ENCODE results near the gene KLHL30.

Gene KLHL30

DNA sequence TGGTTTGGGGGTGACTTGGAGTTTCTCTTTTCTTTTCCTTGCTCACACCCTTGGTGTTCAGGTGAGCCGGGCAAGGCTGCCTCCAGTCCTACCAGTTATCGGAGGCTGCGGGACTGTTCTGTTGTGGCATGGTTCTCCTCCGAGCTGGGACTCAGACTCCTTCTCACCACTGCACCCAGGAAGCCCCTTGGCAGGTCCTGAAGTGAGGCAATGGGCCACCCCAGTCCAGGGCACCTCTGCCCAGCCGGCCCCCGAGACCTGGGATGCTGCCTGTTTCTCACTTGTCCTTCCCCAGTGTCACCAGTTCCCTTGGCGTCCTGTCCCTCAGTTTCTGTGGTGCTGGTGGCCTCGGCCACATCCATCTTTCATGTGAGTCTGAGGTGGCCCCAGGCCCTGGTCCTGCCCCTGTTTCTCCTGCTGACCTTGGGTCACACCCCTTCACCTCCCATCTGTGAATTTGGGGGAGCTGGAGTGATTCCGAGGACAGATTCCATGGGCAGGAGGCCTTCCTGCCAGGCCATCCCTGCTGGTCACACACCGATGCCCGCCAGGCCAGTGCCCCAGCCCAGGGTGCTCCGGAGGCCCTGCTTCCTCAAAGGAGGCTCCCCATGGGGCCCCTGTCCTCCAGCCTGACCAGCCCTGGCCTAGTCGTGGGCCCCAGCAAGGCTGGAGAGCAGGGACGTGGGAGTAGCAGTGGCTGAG, 6.6 kb upstream of the KLHL30 start:
- H3K36me3 Mint-ChIP-seq = no peaks in the 10 kb centered on the region
- no peak overlapping the region for H3K4me3 Mint-ChIP-seq
- no peaks in the 10 kb centered on the region for H3K9me3 Mint-ChIP-seq
- peaks cover 4% of the 10 kb centered on the region for H3K4me1 Mint-ChIP-seq
- H3K27me3 Mint-ChIP-seq = no peaks in the 10 kb centered on the region
- no peak overlapping the region for H3K27ac Mint-ChIP-seq
- ATAC-seq = no peak

DNA sequence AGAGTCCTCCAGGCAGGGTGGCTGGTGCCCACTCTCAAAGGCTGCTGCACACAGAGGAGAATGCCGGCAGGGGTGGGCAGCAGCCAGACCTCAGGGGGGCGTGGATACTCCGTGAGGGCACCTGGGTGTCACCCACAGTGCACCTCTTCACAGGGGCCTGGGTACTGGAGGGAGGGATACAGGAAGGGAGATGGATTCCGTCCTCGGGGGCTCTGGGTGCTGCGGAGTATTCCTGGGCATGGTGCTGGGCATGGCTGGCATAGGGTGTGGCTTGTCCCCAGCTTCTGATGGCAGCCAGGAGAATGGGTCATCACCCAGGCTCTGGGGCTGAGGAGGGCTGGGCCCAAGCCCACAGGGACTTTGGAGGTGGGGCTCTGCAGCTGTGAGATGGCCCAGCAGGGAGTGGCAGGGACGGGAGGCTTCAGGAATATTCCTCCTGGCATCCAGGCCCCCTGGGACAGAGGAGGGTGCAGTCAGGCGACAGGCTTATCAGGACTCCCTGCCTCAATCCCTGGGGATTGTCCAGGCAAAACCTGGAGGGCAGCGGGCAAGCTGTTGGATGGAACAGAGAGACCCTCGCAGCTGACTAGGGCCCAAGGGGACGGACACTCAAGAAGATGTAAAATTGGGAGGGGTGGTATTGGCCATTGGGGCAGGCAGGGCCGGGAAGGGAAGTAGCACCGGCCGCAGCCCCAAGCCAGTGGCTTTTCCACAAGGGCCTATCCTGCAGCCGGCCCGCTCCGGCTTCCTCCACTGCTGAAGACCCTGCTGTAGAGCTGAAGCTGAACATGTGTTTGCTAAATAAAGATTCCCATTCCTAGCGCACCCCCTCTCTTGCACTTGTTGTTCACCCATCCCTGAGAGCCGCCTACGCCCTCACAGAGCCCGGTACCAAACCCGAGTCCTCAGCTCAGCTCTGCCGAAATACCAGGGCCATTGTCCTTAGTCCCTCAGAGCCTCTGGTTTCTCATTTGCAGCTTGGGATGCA, 5.7 kb upstream of the KLHL30 start:
- no peak overlapping the region for H3K4me3 Mint-ChIP-seq
- H3K36me3 Mint-ChIP-seq = no peaks in the 10 kb centered on the region
- no peak for ATAC-seq
- no peaks in the 10 kb centered on the region for H3K27me3 Mint-ChIP-seq
- no peaks in the 10 kb centered on the region for H3K9me3 Mint-ChIP-seq
- peaks cover 7% of the 10 kb centered on the region for H3K4me1 Mint-ChIP-seq
- H3K27ac Mint-ChIP-seq = no peak overlapping the region

DNA sequence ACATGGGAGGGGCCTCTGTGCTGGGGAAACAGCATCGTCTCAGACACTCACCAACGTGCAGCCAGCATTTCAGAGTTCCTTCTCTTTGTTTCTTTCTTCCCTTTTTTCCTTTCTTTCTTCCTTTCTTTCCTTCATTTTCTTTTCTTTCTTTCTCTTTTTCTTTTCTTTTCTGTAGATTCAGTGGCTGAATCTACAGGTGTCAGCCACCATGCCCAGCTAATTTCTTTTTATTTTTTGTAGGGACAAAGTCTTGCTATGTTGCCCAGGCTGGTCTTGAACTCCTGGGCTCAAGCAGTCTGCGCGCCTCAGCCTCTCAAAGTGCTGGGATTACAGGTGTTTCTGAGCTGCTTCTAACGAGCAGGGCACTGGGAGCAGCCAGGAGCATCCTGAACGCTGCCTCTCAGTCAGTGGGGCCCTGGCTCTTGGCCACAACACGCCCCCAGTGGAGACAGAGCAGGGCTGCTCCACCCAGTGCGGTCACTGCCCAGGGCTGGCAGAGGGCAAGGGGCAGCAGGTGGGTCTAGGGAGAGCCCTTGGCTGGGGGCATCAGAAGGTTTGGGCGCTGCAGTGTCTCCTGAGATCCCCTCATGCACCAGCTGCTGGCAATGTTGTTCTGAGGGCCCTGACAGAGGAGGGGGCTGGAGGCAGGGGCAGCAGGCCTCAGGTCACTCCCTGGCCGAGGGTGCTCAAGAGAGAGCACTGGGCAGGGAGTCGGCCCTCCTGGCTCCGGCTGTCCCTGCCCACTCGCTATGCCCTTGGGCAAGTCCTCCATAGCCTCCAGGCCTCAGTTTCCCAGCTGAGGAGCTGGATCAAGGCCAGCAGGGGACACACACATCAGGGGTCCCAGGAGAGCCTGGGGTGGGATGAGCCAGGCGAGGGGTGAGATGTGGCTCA, 4.7 kb upstream of the KLHL30 start:
- H3K36me3 Mint-ChIP-seq = no peaks in the 10 kb centered on the region
- peaks cover 17% of the 10 kb centered on the region for H3K4me1 Mint-ChIP-seq
- no peak overlapping the region for H3K4me3 Mint-ChIP-seq
- H3K9me3 Mint-ChIP-seq = no peaks in the 10 kb centered on the region
- H3K27ac Mint-ChIP-seq = no peak overlapping the region
- ATAC-seq = no peak
- no peaks in the 10 kb centered on the region for H3K27me3 Mint-ChIP-seq

DNA sequence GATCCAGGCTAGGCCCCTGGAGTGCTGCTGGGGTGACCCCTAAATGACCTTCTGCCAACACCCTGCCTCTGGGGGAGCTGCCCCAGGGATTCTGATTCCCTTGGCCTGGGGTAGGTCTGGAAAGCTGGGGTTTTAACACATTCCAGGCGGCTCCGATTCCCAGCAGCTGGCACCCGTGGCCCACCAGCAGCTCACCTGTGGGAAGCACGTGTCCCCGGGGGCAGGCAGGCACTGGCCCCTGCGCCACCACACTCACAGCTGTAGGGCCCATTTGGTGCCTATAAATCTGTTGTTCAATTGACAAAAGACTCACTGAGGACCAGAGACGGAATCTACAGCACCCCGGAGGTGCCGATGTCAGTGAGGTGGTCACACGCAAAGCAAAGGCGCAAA, 4.1 kb upstream of the KLHL30 start:
- Mint-ChIP-seq H3K4me1 (peaks cover 22% of the 10 kb centered on the region), H3K27me3 (no peaks in the 10 kb centered on the region), H3K4me3 (no peak overlapping the region), H3K36me3 (no peaks in the 10 kb centered on the region), H3K27ac (no peak overlapping the region), H3K9me3 (no peaks in the 10 kb centered on the region)
- no peak for ATAC-seq

DNA sequence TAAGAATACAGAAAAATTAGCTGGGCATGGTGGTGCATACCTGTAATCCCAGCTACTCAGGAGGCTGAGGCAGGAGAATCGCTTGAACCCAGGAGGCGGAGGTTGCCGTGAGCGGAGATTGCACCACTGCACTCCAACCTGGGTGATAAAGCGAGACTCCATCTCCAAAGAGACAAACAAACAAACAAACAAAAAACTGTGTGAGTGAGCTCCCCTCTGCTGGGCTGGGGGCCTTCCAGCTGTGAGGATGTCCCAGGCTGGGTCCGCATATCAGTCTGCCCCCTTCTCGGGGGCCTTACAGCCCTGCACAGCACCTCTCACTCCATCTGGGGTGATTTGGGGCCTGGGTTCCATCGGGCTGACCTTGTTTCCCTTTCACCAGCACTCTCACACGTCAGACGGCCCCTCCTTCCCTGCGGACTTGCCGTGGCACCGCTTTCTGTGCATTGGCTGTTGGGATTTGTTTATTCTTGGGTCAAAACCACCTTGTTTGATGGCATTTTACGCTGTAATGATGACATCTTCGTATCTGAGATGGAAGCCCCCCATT, 2.8 kb upstream of the KLHL30 start:
- Mint-ChIP-seq H3K9me3 (no peaks in the 10 kb centered on the region), H3K36me3 (no peaks in the 10 kb centered on the region), H3K4me3 (no peak overlapping the region), H3K4me1 (peaks cover 30% of the 10 kb centered on the region), H3K27me3 (no peaks in the 10 kb centered on the region), H3K27ac (no peak overlapping the region)
- no peak for ATAC-seq

DNA sequence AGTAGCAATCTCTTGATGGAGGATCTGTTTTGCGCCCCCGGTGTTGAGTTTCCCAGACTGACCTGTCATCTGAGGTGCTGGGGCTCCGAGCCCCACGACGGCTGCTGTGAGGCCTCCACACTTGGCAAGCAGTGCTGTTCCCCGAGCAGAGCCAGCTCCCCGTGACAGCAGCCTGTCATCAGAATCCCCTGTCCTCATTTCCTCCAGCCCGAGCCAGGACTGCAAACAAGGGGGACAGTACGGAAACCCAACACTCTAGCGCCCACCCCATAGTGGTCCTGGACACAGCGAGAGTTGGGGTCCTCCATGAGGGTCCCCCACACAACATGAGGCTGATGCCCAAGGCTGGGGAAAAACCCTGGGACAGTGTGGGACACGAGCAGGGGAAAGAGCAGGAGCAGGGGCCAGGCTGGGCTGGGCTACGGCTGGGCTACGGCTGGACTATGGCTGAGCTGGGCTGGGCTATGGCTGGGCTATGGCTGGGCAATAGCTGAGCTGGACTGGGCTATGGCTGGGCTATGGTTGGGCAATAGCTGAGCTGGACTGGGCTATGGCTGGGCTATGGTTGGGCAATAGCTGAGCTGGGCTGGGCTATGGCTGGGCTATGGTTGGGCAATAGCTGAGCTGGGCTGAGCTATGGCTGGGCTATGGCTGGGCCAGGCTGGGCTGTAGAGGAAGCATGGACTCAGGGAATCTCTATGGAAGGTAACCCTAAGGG, 1.5 kb upstream of the KLHL30 start:
- H3K36me3 Mint-ChIP-seq = no peaks in the 10 kb centered on the region
- H3K27ac Mint-ChIP-seq = no peak overlapping the region
- no peak for ATAC-seq
- H3K4me3 Mint-ChIP-seq = no peak overlapping the region
- no peaks in the 10 kb centered on the region for H3K9me3 Mint-ChIP-seq
- H3K27me3 Mint-ChIP-seq = no peaks in the 10 kb centered on the region
- peaks cover 36% of the 10 kb centered on the region for H3K4me1 Mint-ChIP-seq

DNA sequence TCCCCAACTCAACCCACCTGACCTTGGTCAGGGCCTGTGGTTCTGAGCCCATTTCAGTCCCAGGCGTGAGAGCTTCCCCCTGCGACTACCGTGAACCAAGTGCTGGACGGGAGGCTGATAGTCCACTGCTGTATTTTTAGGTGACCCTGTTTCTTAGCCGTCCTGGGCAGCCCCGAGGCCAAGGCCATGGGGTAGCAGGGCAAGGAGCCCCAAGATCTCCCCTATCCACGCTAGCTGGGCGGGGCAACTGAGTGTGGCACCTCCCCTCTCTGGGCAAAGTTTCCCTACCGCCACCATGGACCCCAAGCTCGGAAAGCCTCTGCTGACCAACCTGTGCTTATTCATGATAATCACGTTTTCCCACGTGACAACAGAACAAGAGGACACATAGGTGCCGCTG, 583 bp upstream of the KLHL30 start:
- Mint-ChIP-seq H3K4me1 (peaks cover 36% of the 10 kb centered on the region), H3K27ac (no peak overlapping the region), H3K4me3 (no peak overlapping the region), H3K9me3 (no peaks in the 10 kb centered on the region), H3K36me3 (no peaks in the 10 kb centered on the region), H3K27me3 (no peaks in the 10 kb centered on the region)
- no peak for ATAC-seq

DNA sequence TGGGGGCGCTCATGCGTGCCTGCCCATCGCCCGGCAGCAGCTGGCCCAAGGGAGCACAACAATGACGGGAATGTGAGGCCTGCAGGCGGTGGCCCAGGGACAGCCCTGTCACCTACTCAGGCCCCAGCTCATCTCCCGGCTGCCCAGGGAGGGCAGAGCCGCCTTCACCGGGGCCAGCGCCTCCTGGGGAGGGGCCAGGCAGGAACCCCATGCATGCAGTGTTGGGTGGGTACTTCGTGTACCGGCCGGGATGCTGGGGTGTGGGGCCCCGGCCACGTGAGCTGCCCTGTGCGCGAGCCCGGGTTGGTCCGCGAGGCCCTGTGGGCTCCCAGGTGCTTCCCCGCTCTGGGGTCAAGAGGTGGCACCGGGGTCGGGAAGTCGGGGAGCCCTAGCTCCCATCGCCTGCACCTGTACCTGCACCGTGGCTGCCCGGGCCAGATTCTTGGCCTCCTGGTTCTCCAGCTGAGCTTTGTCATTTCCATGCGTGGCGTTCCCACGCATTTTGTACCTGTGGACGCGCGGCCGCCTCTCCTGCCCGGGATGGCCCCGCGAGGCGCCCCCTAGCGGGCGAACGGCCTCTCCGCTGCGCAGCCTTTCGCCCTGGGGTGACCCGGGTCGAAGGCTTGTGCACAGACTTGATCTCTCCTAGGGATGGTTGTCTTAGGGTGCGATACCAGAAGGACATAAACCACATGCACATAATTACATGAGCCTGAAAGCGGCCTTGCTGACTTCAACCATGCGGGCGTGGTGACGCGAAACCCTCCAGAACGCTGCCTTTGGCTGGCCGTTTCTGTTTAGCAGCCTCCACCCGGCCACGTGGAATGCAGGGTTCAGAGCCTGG, 950 bp downstream of the KLHL30 start:
- peaks cover 42% of the 10 kb centered on the region for H3K4me1 Mint-ChIP-seq
- peak; percentile 47 for ATAC-seq
- H3K4me3 Mint-ChIP-seq = peak overlapping the region; percentile 29
- H3K9me3 Mint-ChIP-seq = no peaks in the 10 kb centered on the region
- peak overlapping the region; percentile 10 for H3K27ac Mint-ChIP-seq
- H3K27me3 Mint-ChIP-seq = no peaks in the 10 kb centered on the region
- no peaks in the 10 kb centered on the region for H3K36me3 Mint-ChIP-seq

DNA sequence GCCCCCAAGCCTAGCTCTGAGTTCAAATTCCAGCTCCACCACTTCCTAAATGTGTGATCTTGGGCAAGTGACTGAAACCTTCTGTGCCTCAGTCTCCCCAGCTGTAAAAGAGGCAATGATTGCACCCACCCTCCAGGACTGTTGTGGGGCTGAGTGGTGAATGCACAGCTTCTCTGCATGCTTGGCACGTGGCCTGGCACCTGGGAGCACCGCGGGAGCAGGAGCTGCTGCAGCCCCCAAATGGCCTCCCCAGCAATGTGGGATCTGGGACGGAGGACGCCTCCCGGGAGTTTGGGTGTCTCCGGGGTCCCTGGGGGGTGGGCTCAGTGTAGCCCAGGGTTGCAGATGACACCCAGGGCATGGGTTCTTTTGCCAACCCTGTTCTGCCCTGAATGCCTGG, 1.6 kb downstream of the KLHL30 start:
- no peaks in the 10 kb centered on the region for H3K9me3 Mint-ChIP-seq
- H3K27me3 Mint-ChIP-seq = no peaks in the 10 kb centered on the region
- H3K4me3 Mint-ChIP-seq = no peak overlapping the region
- no peaks in the 10 kb centered on the region for H3K36me3 Mint-ChIP-seq
- no peak overlapping the region for H3K27ac Mint-ChIP-seq
- ATAC-seq = no peak
- peaks cover 42% of the 10 kb centered on the region for H3K4me1 Mint-ChIP-seq

DNA sequence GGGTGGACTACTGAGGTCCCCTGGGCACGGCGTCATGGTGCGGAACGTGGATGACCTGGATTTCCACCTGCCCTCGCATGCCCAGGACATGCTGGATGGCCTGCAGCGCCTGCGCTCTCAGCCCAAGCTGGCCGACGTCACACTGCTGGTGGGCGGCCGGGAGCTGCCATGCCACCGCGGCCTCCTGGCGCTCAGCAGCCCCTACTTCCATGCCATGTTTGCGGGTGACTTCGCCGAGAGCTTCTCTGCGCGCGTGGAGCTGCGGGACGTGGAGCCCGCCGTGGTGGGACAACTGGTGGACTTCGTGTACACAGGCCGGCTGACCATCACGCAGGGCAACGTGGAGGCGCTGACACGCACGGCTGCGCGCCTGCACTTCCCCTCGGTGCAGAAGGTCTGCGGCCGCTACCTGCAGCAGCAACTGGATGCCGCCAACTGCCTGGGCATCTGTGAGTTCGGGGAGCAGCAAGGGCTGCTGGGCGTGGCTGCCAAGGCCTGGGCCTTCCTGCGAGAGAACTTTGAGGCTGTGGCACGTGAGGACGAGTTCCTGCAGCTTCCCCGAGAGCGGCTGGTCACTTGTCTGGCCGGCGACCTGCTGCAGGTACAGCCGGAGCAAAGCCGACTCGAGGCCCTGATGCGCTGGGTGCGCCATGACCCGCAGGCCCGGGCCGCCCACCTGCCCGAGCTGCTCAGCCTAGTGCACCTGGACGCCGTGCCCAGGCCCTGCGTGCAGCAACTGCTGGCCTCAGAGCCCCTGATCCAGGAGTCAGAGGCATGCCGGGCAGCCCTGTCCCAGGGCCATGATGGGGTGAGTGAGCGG, 2.5 kb downstream of the KLHL30 start:
- Mint-ChIP-seq H3K9me3 (no peaks in the 10 kb centered on the region), H3K36me3 (no peaks in the 10 kb centered on the region), H3K4me1 (peaks cover 42% of the 10 kb centered on the region), H3K27ac (no peak overlapping the region), H3K4me3 (no peak overlapping the region), H3K27me3 (no peaks in the 10 kb centered on the region)
- ATAC-seq = no peak

DNA sequence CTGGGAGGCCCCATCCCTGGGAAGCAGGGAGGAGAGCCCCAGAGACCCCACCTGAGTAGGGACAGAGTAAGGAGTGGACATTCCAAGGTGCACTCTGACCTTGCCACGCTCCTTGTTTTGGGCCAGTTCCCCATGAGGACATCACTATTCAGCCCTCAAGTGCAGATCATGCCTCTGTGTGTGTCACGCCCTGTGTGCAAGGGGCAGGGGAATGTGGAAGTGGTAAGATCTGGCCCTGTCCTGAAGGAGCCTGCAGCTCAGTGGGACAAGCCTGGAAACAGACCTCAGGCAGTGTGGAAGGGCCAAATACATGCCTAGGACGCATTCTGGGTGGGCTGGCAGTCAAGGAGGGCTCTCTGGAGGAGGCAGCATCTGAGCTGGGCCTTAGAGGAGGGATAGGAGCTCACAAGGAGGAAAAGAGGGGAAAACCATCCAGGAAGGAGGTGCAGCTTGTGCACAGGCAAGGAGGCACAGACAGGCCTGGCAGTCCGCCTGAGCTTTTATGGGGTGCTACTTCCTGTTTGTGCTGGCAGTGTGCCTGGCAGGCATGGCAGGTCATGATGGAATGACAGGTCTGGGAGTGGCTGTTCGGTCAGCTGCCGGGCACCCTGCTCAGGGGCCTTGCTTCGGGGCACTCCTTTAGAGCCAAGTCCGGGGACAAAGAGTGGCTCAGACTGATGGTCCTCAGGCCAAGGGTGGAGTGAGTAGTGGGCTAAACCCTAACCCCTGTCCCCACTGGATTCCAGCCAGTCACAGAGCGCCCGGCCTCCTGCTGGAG, 3.3 kb downstream of the KLHL30 start:
- ATAC-seq = no peak
- peaks cover 42% of the 10 kb centered on the region for H3K4me1 Mint-ChIP-seq
- no peaks in the 10 kb centered on the region for H3K27me3 Mint-ChIP-seq
- H3K27ac Mint-ChIP-seq = no peak overlapping the region
- H3K36me3 Mint-ChIP-seq = no peaks in the 10 kb centered on the region
- no peak overlapping the region for H3K4me3 Mint-ChIP-seq
- no peaks in the 10 kb centered on the region for H3K9me3 Mint-ChIP-seq

DNA sequence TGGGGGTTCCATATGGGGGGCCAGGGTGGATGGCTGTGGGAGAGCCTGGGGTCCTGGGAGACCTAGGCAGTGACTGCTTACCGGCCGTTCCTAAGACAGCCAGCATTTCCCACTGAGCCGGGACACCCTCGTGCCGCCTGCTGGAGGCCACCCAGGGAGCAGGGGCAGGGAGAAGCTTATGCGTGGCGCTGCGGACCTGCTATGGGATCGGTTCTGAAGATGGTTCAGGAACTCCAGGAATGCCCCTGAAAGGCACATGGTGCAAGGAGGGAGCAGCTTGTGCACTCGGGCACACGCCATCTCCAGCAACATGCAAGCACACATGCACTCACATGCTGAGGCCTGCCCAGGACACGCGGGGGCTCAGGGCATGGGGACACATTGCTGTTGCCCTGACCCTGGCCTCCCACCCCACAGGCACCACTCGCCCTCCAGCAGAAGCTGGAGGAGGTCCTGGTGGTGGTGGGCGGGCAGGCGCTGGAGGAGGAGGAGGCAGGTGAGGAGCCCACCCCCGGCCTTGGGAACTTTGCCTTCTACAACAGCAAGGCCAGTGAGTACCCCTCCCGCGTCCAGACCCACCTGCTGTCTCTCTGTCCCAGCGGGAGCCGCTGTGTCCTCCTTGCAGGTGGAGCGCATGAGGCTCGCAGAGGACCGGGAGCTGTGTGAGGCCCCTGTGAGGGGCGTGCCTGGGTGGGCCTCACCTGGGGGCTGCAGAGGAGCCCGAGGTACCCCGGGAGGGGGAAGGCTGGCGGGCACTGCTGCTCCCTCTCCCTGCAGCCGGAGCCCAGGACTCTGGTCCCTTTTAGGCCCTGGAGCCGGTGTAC, 4.1 kb downstream of the KLHL30 start:
- H3K4me1 Mint-ChIP-seq = peaks cover 41% of the 10 kb centered on the region
- H3K36me3 Mint-ChIP-seq = no peaks in the 10 kb centered on the region
- H3K4me3 Mint-ChIP-seq = no peak overlapping the region

More for the DNA sequence above, 4.1 kb downstream of the KLHL30 start:
- Mint-ChIP-seq H3K27me3 (no peaks in the 10 kb centered on the region), H3K9me3 (no peaks in the 10 kb centered on the region), H3K27ac (no peak overlapping the region)
- no peak for ATAC-seq
